ENCODE measurements around the gene CACNA1B. TPM values are rescaled to one million over a fixed set of nuclear protein-coding genes. Genes with fewer than 3 reads are reported as not detected.

Gene CACNA1B
- total and polyA plus RNA-seq, 8 donors = 0.03 to 2.2 (median 0.51) TPM; not detected in 2

- no peak for DNase-seq
- intact Hi-C loops (cut with DNase I; ENCODE audit: low total_unique reads) = no loop called here
- WGBS, 5 donors = 87 to 93% (median 90%) methylated on average over 7 of the region's 7 CpGs
Observed at GRCh38 chr9:138062196-138062595, 184.6 kb downstream of the CACNA1B start.

DNA sequence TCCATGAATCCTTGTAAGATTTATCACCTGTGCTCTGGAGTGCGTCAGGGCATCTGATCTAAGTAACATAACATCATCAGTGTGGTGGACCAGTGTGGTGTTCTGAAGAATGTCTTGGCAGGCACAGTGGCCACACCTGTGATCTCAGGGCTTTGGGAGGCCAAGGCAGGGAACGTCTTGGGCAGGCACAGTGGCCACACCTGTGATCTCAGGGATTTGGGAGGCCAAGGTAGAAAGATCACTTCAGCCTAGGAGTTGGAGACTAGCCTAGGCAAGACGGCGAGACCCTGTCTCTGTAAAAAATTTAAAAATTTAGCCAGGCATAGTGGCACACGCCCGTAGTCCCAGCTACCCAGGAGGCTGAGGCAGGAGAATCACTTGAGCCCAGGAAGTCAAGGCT is 185.5 kb downstream of the CACNA1B start:
- intact Hi-C loops (cut with DNase I; ENCODE audit: low total_unique reads) = no loop called here
- H3K4me3 ChIP-seq = no peak overlapping the region
- peaks cover 0 to 32% (median 0%) of the 10 kb centered on the region in 3 donors for H3K27me3 ChIP-seq
- H3K4me1 ChIP-seq = no peaks in the 10 kb centered on the region
- no peaks in the 10 kb centered on the region for H3K9me3 ChIP-seq
- H3K27ac ChIP-seq = no peak overlapping the region
- H3K36me3 ChIP-seq = no peaks in the 10 kb centered on the region
- TF ChIP-seq POLR2A (IDR thresholded peaks at IDR 0.05) (no peak), POLR2AphosphoS5 (IDR thresholded peaks at IDR 0.05) (no peak), EP300 (IDR thresholded peaks at IDR 0.05) (no peak), CTCF (IDR thresholded peaks at IDR 0.05) (no peak)
- WGBS, 5 donors = 81 to 89% (median 86%) methylated on average over 6 of the region's 6 CpGs
- no peak for DNase-seq

More at GRCh38 chr9:138062196-138062595, 184.6 kb downstream of the CACNA1B start:
- Histone ChIP-seq H3K36me3 (no peaks in the 10 kb centered on the region), H3K4me3 (no peak overlapping the region), H3K27me3 (peaks cover 0 to 26% (median 0%) of the 10 kb centered on the region in 3 donors), H3K9me3 (no peaks in the 10 kb centered on the region), H3K4me1 (no peaks in the 10 kb centered on the region), H3K27ac (no peak overlapping the region)
- TF ChIP-seq CTCF (IDR thresholded peaks at IDR 0.05) = no peak

GRCh38 chr9:138063785-138064184 is 186.2 kb downstream of the CACNA1B start:
- DNase-seq = no peak
- Histone ChIP-seq H3K9me3 (no peaks in the 10 kb centered on the region), H3K27me3 (peaks cover 0 to 37% (median 0%) of the 10 kb centered on the region in 3 donors), H3K4me1 (no peaks in the 10 kb centered on the region), H3K4me3 (no peak overlapping the region), H3K27ac (no peak overlapping the region), H3K36me3 (no peaks in the 10 kb centered on the region)
- TF ChIP-seq POLR2AphosphoS5 (IDR thresholded peaks at IDR 0.05) = no peak
- no peak for TF ChIP-seq EP300 (IDR thresholded peaks at IDR 0.05)
- TF ChIP-seq CTCF (IDR thresholded peaks at IDR 0.05) = no peak
- no peak for TF ChIP-seq POLR2A (IDR thresholded peaks at IDR 0.05)
- intact Hi-C loops (cut with DNase I; ENCODE audit: low total_unique reads) = no loop called here
- 72 to 81% (median 75%) methylated on average over 6 to 9 of the region's 9 CpGs for WGBS, 5 donors

- intact Hi-C loops (cut with DNase I; ENCODE audit: low total_unique reads) = no loop called here
- no peaks in the 10 kb centered on the region for H3K9me3 ChIP-seq
- 68 to 85% (median 79%) methylated on average over 6 to 7 of the region's 7 CpGs for WGBS, 5 donors
- no peak overlapping the region for H3K4me3 ChIP-seq
- H3K27ac ChIP-seq = no peak overlapping the region
- TF ChIP-seq CTCF (IDR thresholded peaks at IDR 0.05) = no peak
- TF ChIP-seq POLR2AphosphoS5 (IDR thresholded peaks at IDR 0.05) = no peak
- TF ChIP-seq POLR2A (IDR thresholded peaks at IDR 0.05) = no peak
- no peak for TF ChIP-seq EP300 (IDR thresholded peaks at IDR 0.05)
- no peaks in the 10 kb centered on the region for H3K4me1 ChIP-seq
- DNase-seq = no peak
- H3K27me3 ChIP-seq = peaks cover 0 to 37% (median 0%) of the 10 kb centered on the region in 3 donors
- no peaks in the 10 kb centered on the region for H3K36me3 ChIP-seq
Observed at GRCh38 chr9:138064547-138064946, 187.0 kb downstream of the CACNA1B start.
